HG02870 (cell line): ENCODE data around the gene DNAJC1.
"Not testable (repeated sequence)": the region's sequence is repeated elsewhere in the genome, so short reads cannot be mapped to it uniquely, and the experiment has no call there.

Source experiments
- ATAC-seq: cut with Tn5 transposase; IDR thresholded peaks from one replicate; pipeline ENCODE4 v1.9.1; 2021; ENCODE audit warnings: mild to moderate bottlenecking, moderate library complexity; ENCODE audit not compliant: unreplicated experiment

Gene DNAJC1

DNA sequence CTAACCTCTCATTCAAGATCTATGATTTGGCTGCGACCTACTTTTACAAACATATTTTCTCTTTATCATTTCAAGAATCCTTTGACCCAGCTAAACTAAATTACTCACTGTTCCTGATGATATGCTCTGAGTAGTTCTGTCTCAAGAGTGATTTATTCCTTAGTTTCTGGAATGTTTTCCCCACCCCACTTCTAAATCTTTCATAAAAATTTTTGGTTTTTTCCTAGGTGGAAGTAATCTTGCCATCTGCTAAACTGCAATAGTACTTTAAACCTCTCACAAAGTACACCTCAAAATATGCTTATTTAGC is 170.8 kb downstream of the DNAJC1 start:
- no peak for ATAC-seq

GRCh38 chr10:21831986-21832820 is 171.3 kb downstream of the DNAJC1 start:
- no peak for ATAC-seq

DNA sequence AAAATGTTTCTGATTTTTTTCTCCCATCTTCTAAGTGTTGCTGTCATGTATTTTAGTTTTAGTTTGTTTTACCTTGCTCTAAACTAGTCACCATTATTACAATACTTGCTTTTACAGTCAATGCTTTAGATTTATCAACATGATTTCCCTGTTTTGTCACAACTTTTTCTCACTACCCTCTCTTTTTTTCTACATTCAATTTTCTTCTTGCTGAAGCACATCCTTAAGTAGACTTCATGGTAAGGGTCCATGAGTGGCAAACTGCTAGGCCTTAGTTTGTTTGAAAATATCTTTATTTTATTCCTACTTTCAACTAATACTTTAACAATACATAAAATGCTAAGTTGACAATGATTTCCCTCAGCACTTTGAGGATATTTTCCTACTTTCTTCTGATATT is 173.5 kb downstream of the DNAJC1 start:
- ATAC-seq = no peak

GRCh38 chr10:21827308-21827707 is 176.2 kb downstream of the DNAJC1 start:
- no peak for ATAC-seq

DNA sequence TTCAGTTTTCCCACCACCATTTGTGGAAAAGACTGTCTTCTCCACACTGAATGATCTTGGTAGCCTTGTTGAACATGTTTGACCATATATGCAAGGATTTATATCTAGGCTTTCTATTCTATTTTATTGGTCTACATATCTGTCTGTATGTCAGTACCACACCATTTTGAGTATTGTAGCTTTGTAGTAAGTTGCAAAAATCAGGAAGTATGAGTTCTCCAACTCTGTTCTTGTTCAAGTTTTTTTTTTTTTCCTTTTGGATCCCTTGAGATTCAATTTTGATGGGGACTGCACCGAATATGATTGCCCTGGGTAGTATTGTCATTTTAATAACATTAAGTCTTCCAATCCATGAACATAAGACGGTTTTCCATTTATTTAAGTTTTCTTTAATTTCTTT is 176.8 kb downstream of the DNAJC1 start:
- no peak for ATAC-seq

DNA sequence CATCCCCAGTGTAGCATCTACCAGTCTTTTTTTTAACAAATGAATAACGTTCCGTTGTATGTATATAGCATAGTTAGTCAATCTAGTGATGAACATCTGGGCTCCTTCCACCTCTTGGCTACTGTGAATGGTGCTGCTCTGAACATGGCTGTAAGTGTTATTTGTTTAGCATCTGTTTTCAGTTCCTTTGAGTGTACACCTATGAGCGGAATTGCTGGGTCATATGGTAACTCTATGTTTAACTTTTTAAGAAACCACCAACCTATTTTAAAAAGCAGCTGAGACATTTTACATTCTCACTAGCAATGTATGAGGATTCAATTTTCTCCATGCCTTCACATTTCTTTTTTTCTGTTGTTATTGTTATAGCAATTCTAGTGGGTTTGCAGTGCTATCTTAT is 178.2 kb downstream of the DNAJC1 start:
- ATAC-seq = no peak

DNA sequence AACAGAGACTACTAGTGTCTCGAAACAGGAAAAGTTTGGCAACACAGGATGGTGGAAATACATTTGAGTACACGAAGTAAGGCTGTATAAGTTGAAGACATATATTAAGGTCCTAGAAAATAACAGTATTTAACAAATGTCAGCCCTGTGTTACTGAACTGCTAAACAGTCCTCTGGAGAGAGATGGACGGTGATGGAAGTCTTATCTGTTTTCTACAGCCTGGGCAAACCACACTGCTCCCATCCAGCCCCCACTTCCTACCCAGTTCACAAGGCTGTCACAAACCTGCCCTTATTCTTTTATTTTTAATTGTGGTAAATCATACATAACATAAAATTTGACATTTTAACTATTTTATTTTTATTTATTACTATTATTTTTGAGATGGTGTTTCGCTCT is 179.1 kb downstream of the DNAJC1 start:
- no peak for ATAC-seq

- no peak for ATAC-seq
Observed at GRCh38 chr10:21823617-21824016, 179.9 kb downstream of the DNAJC1 start.

GRCh38 chr10:21822273-21822672 is 181.3 kb downstream of the DNAJC1 start:
- ATAC-seq = not testable (repeated sequence)

DNA sequence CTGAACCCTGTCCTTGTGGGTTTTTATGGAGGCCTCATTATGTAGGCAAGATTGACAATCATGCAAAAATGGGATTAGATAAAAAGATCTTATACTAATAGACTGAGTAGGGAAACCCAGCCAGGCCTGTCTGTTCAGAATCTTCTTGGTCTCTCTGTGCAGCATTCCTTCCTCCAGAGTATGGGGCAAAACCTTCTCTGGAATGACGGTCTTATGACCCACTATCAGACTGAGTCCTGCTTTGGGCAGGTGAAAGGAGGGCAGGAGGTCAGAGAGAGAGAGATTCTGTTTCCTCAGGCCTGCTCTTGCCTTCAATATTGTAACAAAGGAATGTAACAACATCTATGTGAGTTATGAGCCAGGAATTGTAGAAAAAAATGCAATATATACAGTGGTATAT is 182.6 kb downstream of the DNAJC1 start:
- no peak for ATAC-seq

DNA sequence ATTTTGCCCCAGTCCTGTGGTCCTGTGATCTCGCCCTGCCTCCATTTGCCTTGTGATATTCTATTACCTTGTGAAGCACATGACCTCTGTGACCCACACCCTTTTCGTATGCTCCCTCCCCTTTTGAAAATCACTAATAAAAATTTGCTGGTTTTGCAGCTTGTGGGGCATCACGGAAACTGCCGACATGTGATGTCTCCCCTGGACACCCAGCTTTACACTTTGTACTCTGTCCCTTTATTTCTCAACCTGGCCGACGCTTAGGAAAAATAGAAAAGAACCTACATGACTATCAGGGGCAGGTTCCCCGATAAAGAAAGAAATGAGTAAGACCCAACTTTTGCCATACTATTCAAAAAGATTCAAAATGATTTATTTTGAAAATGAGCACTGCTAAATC is 185.1 kb downstream of the DNAJC1 start:
- not testable (repeated sequence) for ATAC-seq

- no peak for ATAC-seq
Observed at GRCh38 chr10:21814866-21815265, 188.7 kb downstream of the DNAJC1 start.

DNA sequence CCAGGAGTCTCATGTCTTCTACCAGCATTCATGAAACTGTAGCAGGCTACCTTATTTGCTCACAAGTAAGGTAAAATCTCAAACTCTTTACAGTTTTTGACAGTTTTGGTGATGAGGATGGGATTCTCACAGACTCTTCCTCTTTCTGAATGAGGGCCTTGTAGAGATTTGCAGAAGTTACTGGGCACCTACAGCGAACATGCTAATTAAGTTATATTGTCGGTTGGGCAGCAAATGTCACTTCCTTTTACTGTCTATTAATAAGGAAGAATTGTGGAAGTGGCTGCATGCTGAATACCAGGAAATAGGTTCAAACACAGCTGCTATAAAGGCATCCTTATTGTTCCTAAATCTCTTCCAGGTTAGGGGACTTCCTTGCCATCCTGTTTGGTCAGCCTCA is 189.6 kb downstream of the DNAJC1 start:
- ATAC-seq = no peak

DNA sequence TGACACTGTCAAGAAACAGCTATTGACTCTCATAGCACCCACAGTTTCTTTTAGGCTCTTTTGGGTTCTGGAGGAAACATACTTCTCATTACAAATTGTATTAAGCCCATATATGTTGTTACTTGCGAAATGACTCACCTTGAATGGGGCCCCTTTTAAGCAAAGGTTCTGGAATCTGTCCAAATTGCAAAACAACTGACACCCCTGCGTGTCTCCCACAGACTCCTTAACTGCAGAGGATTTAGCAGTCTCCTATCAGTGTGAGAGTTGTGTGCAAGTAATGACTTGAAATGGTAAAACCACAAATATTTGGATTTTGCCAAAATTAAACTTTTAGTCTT is 192.3 kb downstream of the DNAJC1 start:
- ATAC-seq = no peak

GRCh38 chr10:21810582-21811244 is 192.8 kb downstream of the DNAJC1 start:
- no peak for ATAC-seq

DNA sequence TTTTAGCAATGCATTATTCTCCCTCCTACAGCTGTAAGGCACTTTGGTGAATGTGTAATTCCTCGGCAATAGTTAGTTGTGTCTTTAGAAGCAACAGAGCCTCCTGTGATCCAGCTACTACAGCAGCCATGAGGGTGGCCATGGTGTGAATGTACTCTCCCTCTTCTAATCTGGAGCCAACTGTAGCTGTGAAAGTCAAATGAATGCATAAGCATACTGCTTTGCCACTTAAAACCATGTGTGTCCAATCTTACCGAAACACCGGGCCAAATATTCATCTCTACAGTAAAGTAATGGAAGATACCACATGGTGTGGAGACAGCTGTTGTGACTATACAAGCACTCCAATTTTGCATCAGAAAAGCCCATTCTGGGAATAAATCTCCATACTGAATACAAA is 195.0 kb downstream of the DNAJC1 start:
- no peak for ATAC-seq

GRCh38 chr10:21807180-21807579 is 196.3 kb downstream of the DNAJC1 start:
- ATAC-seq = no peak

DNA sequence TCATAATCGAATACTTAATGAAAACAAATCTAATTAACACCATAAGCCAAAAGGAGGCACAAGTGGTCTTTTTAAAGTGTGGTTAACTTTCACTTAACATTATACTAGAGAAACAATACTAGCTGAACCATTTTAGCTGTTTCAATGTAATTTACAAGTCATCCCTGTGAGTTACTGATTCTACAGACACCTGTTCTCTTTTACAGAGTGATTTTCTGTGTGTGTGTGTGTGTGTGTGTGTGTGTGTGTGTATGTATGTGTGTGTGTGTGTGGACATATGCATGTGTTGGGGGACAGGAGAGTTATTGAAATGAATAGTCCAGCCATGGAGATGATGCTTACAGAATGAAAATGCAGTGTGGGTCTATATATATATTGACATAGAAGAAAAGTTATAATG is 200.2 kb downstream of the DNAJC1 start:
- no peak for ATAC-seq

DNA sequence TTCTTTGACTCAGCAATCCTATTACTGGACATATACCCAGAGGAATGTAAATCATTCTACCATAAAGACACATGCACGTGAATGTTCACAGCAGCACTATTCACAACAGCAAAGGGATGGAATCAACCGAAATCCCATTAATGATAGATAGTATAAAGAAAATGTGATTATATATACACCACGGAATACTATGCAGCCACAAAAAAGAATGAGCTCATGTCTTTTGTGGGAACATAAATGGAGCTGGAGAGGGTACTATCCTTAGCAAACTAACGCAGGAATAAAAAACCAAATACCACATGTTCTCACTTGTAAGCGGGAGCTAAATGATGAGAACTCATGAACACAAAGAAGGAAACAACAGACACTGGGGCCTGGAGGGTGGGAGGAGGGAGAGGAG is 201.9 kb downstream of the DNAJC1 start:
- no peak for ATAC-seq

GRCh38 chr10:21797984-21798765 is 205.4 kb downstream of the DNAJC1 start:
- no peak for ATAC-seq

- no peak for ATAC-seq
Observed at GRCh38 chr10:21797533-21797932, 206.0 kb downstream of the DNAJC1 start.

- ATAC-seq = no peak
Observed at GRCh38 chr10:21791276-21791675, 212.3 kb downstream of the DNAJC1 start.
